ENCODE measurements around the gene C3orf22.

The C3orf22 gene

GRCh38 chr3:126511291-126511690 is 47.4 kb downstream of the C3orf22 start:
- DNase-seq, result no peak

GRCh38 chr3:126510308-126510910 is 48.3 kb downstream of the C3orf22 start:
- no peak for DNase-seq

GRCh38 chr3:126509597-126510307 is 49.0 kb downstream of the C3orf22 start:
- no peak for DNase-seq

- no peak for DNase-seq
These were observed 50.2 kb downstream of the C3orf22 start for GRCh38 chr3:126508564-126508964.

DNA sequence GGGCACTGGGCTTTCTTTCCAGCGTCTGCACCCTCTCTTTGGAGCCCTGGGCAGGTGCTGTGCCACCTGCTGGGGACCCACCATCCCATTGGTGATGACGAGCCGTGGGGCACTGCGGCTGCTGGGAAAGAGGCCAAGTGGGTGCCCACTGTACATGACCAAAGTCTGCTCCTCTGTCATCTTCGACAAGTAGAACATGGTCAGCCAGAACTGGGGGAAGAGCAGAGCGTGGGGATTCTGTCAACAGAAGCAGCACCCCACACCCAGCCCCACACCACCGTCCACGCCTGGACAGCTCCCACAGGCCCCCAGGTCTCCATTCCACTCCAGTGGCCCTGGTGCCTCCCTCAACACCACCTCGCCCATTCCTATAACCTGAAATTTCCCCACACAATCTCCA is 50.8 kb downstream of the C3orf22 start:
- DNase-seq, result no peak

- DNase-seq, result no peak
These were observed 55.0 kb downstream of the C3orf22 start for GRCh38 chr3:126503701-126504100.

- no peak for DNase-seq
These were observed 56.1 kb downstream of the C3orf22 start for GRCh38 chr3:126502656-126503055.

DNA sequence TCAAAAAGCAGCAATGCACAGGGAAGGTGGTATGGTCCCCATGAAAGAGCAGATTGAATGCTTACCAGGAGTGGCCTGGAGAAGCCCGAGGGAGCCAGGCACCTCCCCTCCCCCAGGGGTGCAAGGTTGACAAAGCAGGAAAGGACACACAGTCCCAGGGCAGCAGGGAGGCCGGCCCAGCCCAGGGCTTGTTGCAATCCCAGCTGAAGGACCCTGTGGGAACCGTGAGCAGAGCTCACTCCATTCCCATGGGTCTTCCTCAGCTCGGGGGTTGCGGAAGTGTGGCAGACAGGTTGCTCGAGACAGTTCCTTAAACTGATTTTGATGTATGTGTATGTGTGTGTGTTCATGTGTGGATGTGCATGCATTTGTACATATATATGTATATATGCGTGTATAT is 57.0 kb downstream of the C3orf22 start:
- DNase-seq, result no peak

DNA sequence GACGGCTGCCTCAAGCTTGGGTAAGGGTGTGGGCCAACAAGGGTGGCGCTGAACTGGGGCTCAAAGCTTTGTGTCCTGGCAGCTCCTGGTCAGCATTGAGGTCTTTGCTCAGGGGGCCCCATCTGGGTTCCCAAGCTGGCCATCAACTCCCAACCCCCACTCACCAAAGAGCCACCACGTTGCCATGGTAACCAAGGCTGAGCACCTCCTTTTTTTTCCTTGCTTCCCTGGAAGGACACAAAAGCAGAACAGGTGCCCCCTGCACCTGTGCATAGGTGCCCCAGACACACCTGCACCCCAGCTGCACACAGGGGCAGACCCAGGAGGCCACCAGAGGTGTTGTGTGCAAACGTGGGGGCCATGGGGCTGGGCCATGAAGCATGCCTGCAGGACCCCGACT is 57.7 kb downstream of the C3orf22 start:
- DNase-seq, result no peak

DNA sequence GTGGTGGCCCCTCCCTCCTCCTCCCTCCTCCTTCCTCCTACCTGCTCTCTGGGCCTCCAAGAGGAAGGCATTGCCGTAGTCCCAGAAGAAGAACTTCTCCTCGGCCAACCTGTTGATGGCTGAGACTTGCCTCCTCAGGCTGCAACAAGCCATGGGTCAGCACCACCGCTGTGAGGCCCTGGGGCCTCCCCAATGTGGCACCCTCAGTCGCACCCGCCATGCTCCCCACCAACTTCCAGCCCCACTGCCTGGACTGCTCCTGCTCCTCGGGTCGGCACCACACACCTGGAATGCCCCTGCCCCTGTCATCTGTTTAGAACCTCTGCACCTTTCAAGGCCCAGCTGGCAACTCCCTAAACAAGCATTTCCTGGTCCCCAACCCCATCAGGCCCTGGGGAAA is 58.7 kb downstream of the C3orf22 start:
- no peak for DNase-seq
